ENCODE data around the gene TAOK2.

DNA sequence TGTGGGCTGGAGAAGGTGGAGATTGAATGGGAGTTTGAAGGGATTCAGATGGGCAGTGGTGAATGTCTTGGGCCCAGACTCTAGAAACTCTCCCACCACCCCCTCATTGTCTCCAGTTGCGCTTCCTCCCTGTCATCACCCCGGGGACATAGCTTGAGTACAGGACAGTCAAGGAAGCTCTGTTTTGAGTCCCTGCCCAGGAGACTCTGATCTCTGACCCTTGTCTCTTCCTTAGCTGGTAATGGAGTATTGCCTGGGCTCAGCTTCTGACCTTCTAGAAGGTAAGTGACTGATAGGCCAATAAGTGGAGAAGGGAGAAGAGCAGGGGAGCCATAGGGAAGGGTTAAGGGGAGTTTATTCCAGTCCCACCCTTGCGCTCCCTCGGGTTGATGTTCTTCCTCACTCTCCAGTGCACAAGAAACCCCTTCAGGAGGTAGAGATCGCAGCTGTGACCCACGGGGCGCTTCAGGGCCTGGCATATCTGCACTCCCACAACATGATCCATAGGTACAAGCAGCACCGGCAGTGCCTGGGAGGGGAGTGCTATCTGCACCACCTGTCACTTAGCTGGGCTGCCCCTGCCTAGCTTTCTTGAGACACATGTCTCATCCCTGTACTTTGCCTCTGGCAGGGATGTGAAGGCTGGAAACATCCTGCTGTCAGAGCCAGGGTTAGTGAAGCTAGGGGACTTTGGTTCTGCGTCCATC, 5.0 kb downstream of the TAOK2 start:
- TF ChIP-seq, protein P1, sequence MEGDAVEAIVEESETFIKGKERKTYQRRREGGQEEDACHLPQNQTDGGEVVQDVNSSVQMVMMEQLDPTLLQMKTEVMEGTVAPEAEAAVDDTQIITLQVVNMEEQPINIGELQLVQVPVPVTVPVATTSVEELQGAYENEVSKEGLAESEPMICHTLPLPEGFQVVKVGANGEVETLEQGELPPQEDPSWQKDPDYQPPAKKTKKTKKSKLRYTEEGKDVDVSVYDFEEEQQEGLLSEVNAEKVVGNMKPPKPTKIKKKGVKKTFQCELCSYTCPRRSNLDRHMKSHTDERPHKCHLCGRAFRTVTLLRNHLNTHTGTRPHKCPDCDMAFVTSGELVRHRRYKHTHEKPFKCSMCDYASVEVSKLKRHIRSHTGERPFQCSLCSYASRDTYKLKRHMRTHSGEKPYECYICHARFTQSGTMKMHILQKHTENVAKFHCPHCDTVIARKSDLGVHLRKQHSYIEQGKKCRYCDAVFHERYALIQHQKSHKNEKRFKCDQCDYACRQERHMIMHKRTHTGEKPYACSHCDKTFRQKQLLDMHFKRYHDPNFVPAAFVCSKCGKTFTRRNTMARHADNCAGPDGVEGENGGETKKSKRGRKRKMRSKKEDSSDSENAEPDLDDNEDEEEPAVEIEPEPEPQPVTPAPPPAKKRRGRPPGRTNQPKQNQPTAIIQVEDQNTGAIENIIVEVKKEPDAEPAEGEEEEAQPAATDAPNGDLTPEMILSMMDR (IDR thresholded peaks at IDR 0.05) = no peak
- TF ChIP-seq POLR2A (IDR thresholded peaks at IDR 0.05) = no peak

Data from uterus (tissue), 2 donors.